K562 (cell line): ENCODE measurements around the gene DNAAF3. TPM values are rescaled to one million over a fixed set of nuclear protein-coding genes. Genes with fewer than 3 reads are reported as not detected.

ENCODE experiments used
- CREBBP ChIP-seq: IDR thresholded peaks from one replicate; pipeline ENCODE4 v1.6.1; 2012; ENCODE audit warnings: low read depth, mild to moderate bottlenecking, control low read depth, inconsistent platforms, low read length
- CREM ChIP-seq: IDR thresholded peaks from 2 replicates; pipeline ENCODE4 v1.6.1; 2014; ENCODE audit warnings: antibody characterized with exemption, low read depth
- ELK1 ChIP-seq: sonication (generic); formaldehyde crosslinking; IDR thresholded peaks from 2 replicates; pipeline ENCODE4 v1.8.1; 2022; ENCODE audit warnings: missing genetic modification reagents
- IRF9 ChIP-seq: fragments of 450-650 bp; IDR thresholded peaks from 2 replicates; pipeline ENCODE4 v1.6.1; 2016; ENCODE audit warnings: missing biosample characterization, missing genetic modification characterization
- JUND ChIP-seq, 2 experiments: IDR thresholded peaks; 2 replicates in 1 of 2; 3 replicates in 1 of 2; pipeline ENCODE4 v1.6.1; 2011; ENCODE audit warnings: borderline replicate concordance in 2 of 2, low read depth in 2 of 2, low read length in 2 of 2, improper control_type of control experiment in 1 of 2, missing biosample characterization in 1 of 2, missing genetic modification characterization in 1 of 2, missing genetic modification reagents in 1 of 2
- MGA ChIP-seq: fragments of 450-650 bp; IDR thresholded peaks from 2 replicates; pipeline ENCODE4 v1.6.1; 2016; ENCODE audit warnings: mild to moderate bottlenecking, moderate library complexity
- NCOA6 ChIP-seq: fragments of 450-650 bp; IDR thresholded peaks from 2 replicates; pipeline ENCODE4 v1.6.1; 2017; ENCODE audit warnings: mild to moderate bottlenecking
- NR2F6 ChIP-seq: fragments of 450-650 bp; formaldehyde crosslinking; IDR thresholded peaks from 2 replicates; pipeline ENCODE4 v1.4.0; 2020; ENCODE audit warnings: mild to moderate bottlenecking
- POLR2B ChIP-seq: fragments of 450-650 bp; IDR thresholded peaks from 2 replicates; pipeline ENCODE4 v1.6.1; 2018; ENCODE audit warnings: low read depth; ENCODE audit not compliant: partially characterized antibody
- RAD21 ChIP-seq, 2 experiments: fragments of 250-450 bp in 1 of 2; fragments of 450-650 bp in 1 of 2; sonication (Bioruptor Pico) in 1 of 2; formaldehyde crosslinking in 1 of 2; IDR thresholded peaks in 1 of 2; conservative IDR thresholded peaks in 1 of 2; 2 replicates each; pipeline versions ENCODE4 v1.4.0 to v1.8.0; 2020 to 2022; ENCODE audit warnings: mild to moderate bottlenecking in 2 of 2, moderate library complexity in 1 of 2
- STAT5A ChIP-seq: IDR thresholded peaks from 2 replicates; pipeline ENCODE4 v1.6.1; 2012; ENCODE audit warnings: low read length, inconsistent platforms, borderline replicate concordance
- U2AF2 ChIP-seq: fragments of 200-400 bp; formaldehyde crosslinking; optimal IDR thresholded peaks from 2 replicates; pipeline ENCODE3; 2017; ENCODE audit warnings: low read depth, mild to moderate bottlenecking, low read length
- ZNF143 ChIP-seq: sonication (generic); formaldehyde crosslinking; IDR thresholded peaks from 2 replicates; pipeline ENCODE4 v1.9.0; 2022; ENCODE audit warnings: mild to moderate bottlenecking, missing genetic modification reagents
- ZNF274 ChIP-seq: IDR thresholded peaks from 2 replicates; pipeline ENCODE4 v1.6.1; 2011; ENCODE audit warnings: low read depth, mild to moderate bottlenecking, low read length, moderate library complexity, borderline replicate concordance
- ZNF57 ChIP-seq: fragments of 450-650 bp; formaldehyde crosslinking; IDR thresholded peaks from 2 replicates; pipeline ENCODE4 v1.4.0; 2020; ENCODE audit warnings: mild to moderate bottlenecking, moderate library complexity
- ZSCAN32 ChIP-seq: fragments of 450-650 bp; formaldehyde crosslinking; IDR thresholded peaks from 2 replicates; pipeline ENCODE4 v1.4.0; 2020; ENCODE audit warnings: mild to moderate bottlenecking, moderate library complexity
- polyA plus RNA-seq, 8 experiments: library from polyadenylated mRNA; depleted of rRNA in 4 of 8; stranded (reverse) in 5 of 8; unstranded in 3 of 8; fragments of >200 nt; fragmentation: Nextera tagmentation in 2 of 8; fragmentation: Illumina TruSeq in 1 of 8; extraction: Ambion mirVana in 2 of 8; extraction: Trizol in 1 of 8; gene quantifications; 2 replicates each; pipeline versions ENCODE4 v1.2.1 to v1.2.3, GENCODE V29; 2011 to 2014; ENCODE audit warnings: inconsistent platforms in 1 of 8, missing spikeins in 1 of 8
- total RNA-seq, 7 experiments: library from RNA; depleted of rRNA in 6 of 7; stranded (reverse); fragments of >200 nt in 6 of 7; fragmentation: Illumina TruSeq in 2 of 7; extraction: Trizol in 2 of 7; gene quantifications; 2 replicates each; pipeline versions ENCODE4 v1.2.1 to v1.2.3, GENCODE V29; 2011 to 2021; ENCODE audit warnings: low replicate concordance in 1 of 7

The DNAAF3 gene
- total and polyA plus RNA-seq, 9 of the 15 experiments (the other 6 are each of a cell fraction or from before 2014, with no cell fraction given): 21.6 to 61.5 (median 43.0) TPM

- TF ChIP-seq MGA (peak; percentile 54), ZNF57 (no peak), U2AF2 (no peak), STAT5A (peak; percentile 30; the same call in 1 of the 2 replicates), CREBBP (no peak), JUND (IDR thresholded peaks at IDR 0.05; ENCODE audit: borderline replicate concordance, low read depth, low read length) (no peak; the same call in 1 of the 2 replicates), JUND (tag; IDR thresholded peaks at IDR 0.05; ENCODE audit: borderline replicate concordance, low read depth, low read length) (no peak; the same call in 2 of the 3 replicates), ZSCAN32 (CRISPR knock-in tag) (no peak), NCOA6 (no peak), CREM (peak; percentile 72), ELK1 (CRISPR knock-in tag) (no peak), ZNF143 (CRISPR knock-in tag) (no peak), RAD21 (CRISPR knock-in tag; conservative IDR thresholded peaks at IDR 0.05 in 1 of 2, IDR thresholded peaks at IDR 0.05 in 1 of 2) (no peak), ZNF274 (no peak), IRF9 (tag) (no peak), NR2F6 (CRISPR knock-in tag) (no peak), POLR2B (no peak)
These were observed 9.7 kb upstream of the DNAAF3 start (continued) for GRCh38 chr19:55176076-55176475.
